Activated CD8-positive, alpha-beta memory T cell treated with anti-CD3 and anti-CD28 coated beads for 4 hours (primary cell): ENCODE data around the gene LTA.
"Not testable (repeated sequence)": the region's sequence is repeated elsewhere in the genome, so short reads cannot be mapped to it uniquely, and the experiment has no call there.

Experiments
- DNase-seq, 2 donors: peaks; one replicate each; pipeline ENCODE4 v3.0.0-alpha.2; 2020; ENCODE audit warnings: low read depth in 2 of 2

The LTA gene

GRCh38 chr6:31541658-31542521 lies 30.2 kb upstream of the LTA start, which contains the start of gene DDX39B:
TSS of gene DDX39B (minus strand) at chr6:31542003. CDS start at chr6:31540532, 1,471 bp downstream.
- DNase-seq = peak; percentile 84 to 88

- no peak for DNase-seq
These were observed 28.4 kb upstream of the LTA start for GRCh38 chr6:31543639-31544038.

- no peak for DNase-seq
These were observed 27.4 kb upstream of the LTA start for GRCh38 chr6:31544676-31545075.

- DNase-seq = no peak
These were observed 26.8 kb upstream of the LTA start for GRCh38 chr6:31545291-31545690.

- peak; percentile 69 to 74 for DNase-seq
These were observed 25.6 kb upstream of the LTA start, which contains the start of gene ATP6V1G2 for GRCh38 chr6:31546339-31546957. TSS of gene ATP6V1G2 (minus strand) at chr6:31546608. CDS start at chr6:31546559, 49 bp downstream.

- peak; percentile 82 to 88 for DNase-seq
These were observed 24.9 kb upstream of the LTA start, which contains the start of gene NFKBIL1 for GRCh38 chr6:31546958-31547726. TSS of gene NFKBIL1 (plus strand) at chr6:31547608. CDS start at chr6:31547695, 87 bp downstream.

GRCh38 chr6:31547727-31548543 lies 24.2 kb upstream of the LTA start:
- DNase-seq = no peak

- no peak for DNase-seq
These were observed 23.6 kb upstream of the LTA start for GRCh38 chr6:31548544-31548873.

- not testable (repeated sequence) for DNase-seq
These were observed 20.7 kb upstream of the LTA start for GRCh38 chr6:31551371-31551770.

- DNase-seq = no peak
These were observed 15.8 kb upstream of the LTA start for GRCh38 chr6:31556307-31556706.

GRCh38 chr6:31557443-31558317 lies 14.4 kb upstream of the LTA start:
- DNase-seq = no peak

- DNase-seq = no peak
These were observed 13.8 kb upstream of the LTA start for GRCh38 chr6:31558318-31558625.

- DNase-seq = no peak
These were observed 13.2 kb upstream of the LTA start for GRCh38 chr6:31558631-31559500.

GRCh38 chr6:31559606-31559957 lies 12.5 kb upstream of the LTA start:
- DNase-seq = no peak

GRCh38 chr6:31559958-31560696 lies 12.0 kb upstream of the LTA start:
- DNase-seq = no peak

GRCh38 chr6:31560697-31561058 lies 11.4 kb upstream of the LTA start:
- DNase-seq = no peak

GRCh38 chr6:31567531-31568370 lies 4.3 kb upstream of the LTA start:
- DNase-seq = no peak

- DNase-seq = peak in 1 of 2 donors; percentile 66
These were observed 3.5 kb upstream of the LTA start for GRCh38 chr6:31568537-31568961.
